Skeletal muscle tissue (tissue), 4 donors: ENCODE measurements around the gene STX5. TPM values are rescaled to one million over a fixed set of nuclear protein-coding genes. Genes with fewer than 3 reads are reported as not detected.
A peak's percentile ranks its signal among the peaks of the same experiment; 100 is the strongest.
"Not testable (repeated sequence)": the region's sequence is repeated elsewhere in the genome, so short reads cannot be mapped to it uniquely, and the experiment has no call there.

ENCODE experiments used
- H3K27ac ChIP-seq: one replicate; pipeline ENCODE4 v1.7.0; 2013; ENCODE audit warnings: mild to moderate bottlenecking, low read depth, low read length, inconsistent platforms
- H3K27me3 ChIP-seq, 3 donors: one replicate each; pipeline ENCODE4 v1.7.0; 2013; ENCODE audit warnings: low read length in 3 of 3; ENCODE audit not compliant: control insufficient read depth in 3 of 3, insufficient read depth in 3 of 3
- H3K36me3 ChIP-seq, 3 donors: one replicate each; pipeline ENCODE4 v1.7.0; 2013; ENCODE audit warnings: low read length in 3 of 3; ENCODE audit not compliant: control insufficient read depth in 3 of 3, insufficient read depth in 3 of 3
- H3K4me1 ChIP-seq, 3 donors: one replicate each; pipeline ENCODE4 v1.7.0; 2013; ENCODE audit warnings: low read length in 3 of 3, mild to moderate bottlenecking in 3 of 3; ENCODE audit not compliant: control insufficient read depth in 3 of 3, insufficient read depth in 3 of 3
- H3K4me3 ChIP-seq, 3 donors: one replicate each; pipeline ENCODE4 v1.7.0; 2013; ENCODE audit warnings: low read length in 3 of 3
- H3K9ac ChIP-seq, 3 donors: one replicate each; pipeline ENCODE4 v1.7.0; 2013; ENCODE audit warnings: low read length in 3 of 3, mild to moderate bottlenecking in 3 of 3, moderate library complexity in 2 of 3, low read depth in 1 of 3
- H3K9me3 ChIP-seq, 3 donors: one replicate each; pipeline ENCODE4 v1.7.0; 2013; ENCODE audit warnings: low read length in 3 of 3; ENCODE audit not compliant: control insufficient read depth in 3 of 3
- total RNA-seq: library from RNA; depleted of rRNA; stranded (reverse); fragments of >200 nt; gene quantifications from one replicate; pipeline ENCODE4 v1.2.3, GENCODE V29; 2014
- donor health status: Osteomylitis.

STX5 gene
- total RNA-seq, 1 donor from 2014 or later, result 33.9 TPM

GRCh38 chr11:62863687-62864335 is 32.0 kb upstream of the STX5 start:
- H3K9ac ChIP-seq, result no peak overlapping the region
- H3K4me3 ChIP-seq, result no peak overlapping the region
- H3K4me1 ChIP-seq, result no peaks in the 10 kb centered on the region
- no peaks in the 10 kb centered on the region for H3K36me3 ChIP-seq
- H3K9me3 ChIP-seq, result no peaks in the 10 kb centered on the region
- H3K27ac ChIP-seq, result no peak overlapping the region
- H3K27me3 ChIP-seq, result no peaks in the 10 kb centered on the region

- H3K4me3 ChIP-seq, H3K27me3 ChIP-seq, H3K9me3 ChIP-seq, H3K27ac ChIP-seq, H3K4me1 ChIP-seq, H3K9ac ChIP-seq, H3K36me3 ChIP-seq: not testable (repeated sequence)
Measured at GRCh38 chr11:62861564-62862192, 29.8 kb upstream of the STX5 start.

- no peaks in the 10 kb centered on the region for H3K27me3 ChIP-seq
- H3K4me1 ChIP-seq, result peaks cover 6 to 11% (median 7%) of the 10 kb centered on the region in 3 donors
- no peak overlapping the region for H3K27ac ChIP-seq
- H3K4me3 ChIP-seq, result no peak overlapping the region
- no peak overlapping the region for H3K9ac ChIP-seq
- H3K9me3 ChIP-seq, result no peaks in the 10 kb centered on the region
- no peaks in the 10 kb centered on the region for H3K36me3 ChIP-seq
Measured at GRCh38 chr11:62860835-62861563, 29.1 kb upstream of the STX5 start.

GRCh38 chr11:62859281-62859703 is 27.4 kb upstream of the STX5 start:
- H3K27me3 ChIP-seq, H3K27ac ChIP-seq, H3K9me3 ChIP-seq, H3K36me3 ChIP-seq, H3K9ac ChIP-seq, H3K4me3 ChIP-seq: not testable (repeated sequence)
- peaks cover 13 to 26% (median 20%) of the 10 kb centered on the region in 3 donors for H3K4me1 ChIP-seq

- Histone ChIP-seq H3K27ac (no peak overlapping the region), H3K4me1 (peaks cover 22 to 36% (median 31%) of the 10 kb centered on the region in 3 donors), H3K36me3 (peaks cover 11 to 18% (median 13%) of the 10 kb centered on the region in 3 donors), H3K9ac (no peak overlapping the region), H3K4me3 (no peak overlapping the region), H3K27me3 (no peaks in the 10 kb centered on the region), H3K9me3 (no peaks in the 10 kb centered on the region)
Measured at GRCh38 chr11:62858201-62858600, 26.4 kb upstream of the STX5 start.

GRCh38 chr11:62857541-62857982 is 25.7 kb upstream of the STX5 start:
- no peak overlapping the region for H3K9ac ChIP-seq
- peaks cover 17 to 23% (median 18%) of the 10 kb centered on the region in 3 donors for H3K36me3 ChIP-seq
- no peak overlapping the region for H3K4me3 ChIP-seq
- H3K9me3 ChIP-seq, result no peaks in the 10 kb centered on the region
- no peaks in the 10 kb centered on the region for H3K27me3 ChIP-seq
- peaks cover 22 to 38% (median 32%) of the 10 kb centered on the region in 3 donors for H3K4me1 ChIP-seq
- H3K27ac ChIP-seq, result no peak overlapping the region

GRCh38 chr11:62856333-62856895 is 24.6 kb upstream of the STX5 start:
- H3K9ac ChIP-seq, result peak overlapping the region; percentile 77 to 90 (median 83)
- peak overlapping the region; percentile 59 for H3K27ac ChIP-seq
- no peaks in the 10 kb centered on the region for H3K9me3 ChIP-seq
- peaks cover 26 to 34% (median 28%) of the 10 kb centered on the region in 3 donors for H3K36me3 ChIP-seq
- no peaks in the 10 kb centered on the region for H3K27me3 ChIP-seq
- peak overlapping the region; percentile 86 to 98 (median 96) for H3K4me3 ChIP-seq
- peaks cover 22 to 38% (median 32%) of the 10 kb centered on the region in 3 donors for H3K4me1 ChIP-seq

- Histone ChIP-seq H3K9ac (peak overlapping the region; percentile 88 to 93 (median 91)), H3K9me3 (no peaks in the 10 kb centered on the region), H3K36me3 (peaks cover 26 to 38% (median 30%) of the 10 kb centered on the region in 3 donors), H3K4me1 (peaks cover 22 to 38% (median 32%) of the 10 kb centered on the region in 3 donors), H3K27ac (peak overlapping the region; percentile 78), H3K4me3 (peak overlapping the region; percentile 86 to 98 (median 96)), H3K27me3 (no peaks in the 10 kb centered on the region)
Measured at GRCh38 chr11:62855571-62856332, 23.9 kb upstream of the STX5 start.

GRCh38 chr11:62854825-62855570 is 23.1 kb upstream of the STX5 start:
- no peaks in the 10 kb centered on the region for H3K27me3 ChIP-seq
- H3K9ac ChIP-seq, result peak overlapping the region; percentile 88 to 93 (median 91)
- no peaks in the 10 kb centered on the region for H3K9me3 ChIP-seq
- peak overlapping the region; percentile 86 to 98 (median 96) for H3K4me3 ChIP-seq
- peaks cover 22 to 38% (median 32%) of the 10 kb centered on the region in 3 donors for H3K4me1 ChIP-seq
- H3K36me3 ChIP-seq, result peaks cover 26 to 38% (median 30%) of the 10 kb centered on the region in 3 donors
- H3K27ac ChIP-seq, result peak overlapping the region; percentile 78
